ENCODE results near the gene OPCML.

Gene OPCML

GRCh38 chr11:132821014-132821413, 711.3 kb downstream of the OPCML start:
- TF ChIP-seq CTCF (conservative IDR thresholded peaks at IDR 0.05; ENCODE audit: low read length): no peak
- peak; percentile 52 for DNase-seq (ENCODE audit: low read depth)
- H3K4me3 ChIP-seq (ENCODE audit: low read length): no peak overlapping the region

GRCh38 chr11:132818951-132819350, 713.4 kb downstream of the OPCML start:
- DNase-seq (ENCODE audit: low read depth): no peak
- H3K4me3 ChIP-seq (ENCODE audit: low read length): no peak overlapping the region
- TF ChIP-seq CTCF (conservative IDR thresholded peaks at IDR 0.05; ENCODE audit: low read length): no peak

DNA sequence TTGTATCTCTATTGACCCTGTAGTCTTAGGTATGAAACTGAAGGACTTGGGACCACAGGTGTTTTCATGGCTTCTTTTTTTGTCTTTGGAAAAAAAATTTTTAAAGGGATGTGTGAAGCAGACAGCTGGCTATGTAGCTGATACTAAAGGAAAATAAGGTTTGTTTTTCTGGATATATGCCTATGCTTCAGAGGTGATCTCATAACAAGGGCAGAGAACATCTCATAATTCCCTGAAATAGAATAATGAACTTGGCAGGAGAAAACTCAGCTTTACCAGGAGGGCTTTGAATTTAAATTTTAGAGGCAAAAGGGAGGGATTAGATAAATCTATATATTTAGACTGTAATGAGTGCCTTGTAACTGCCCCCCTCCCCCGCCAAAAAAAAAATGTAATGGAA, 714.9 kb downstream of the OPCML start:
- no peak overlapping the region for H3K4me3 ChIP-seq (ENCODE audit: low read length)
- TF ChIP-seq CTCF (conservative IDR thresholded peaks at IDR 0.05; ENCODE audit: low read length): no peak
- no peak for DNase-seq (ENCODE audit: low read depth)

DNA sequence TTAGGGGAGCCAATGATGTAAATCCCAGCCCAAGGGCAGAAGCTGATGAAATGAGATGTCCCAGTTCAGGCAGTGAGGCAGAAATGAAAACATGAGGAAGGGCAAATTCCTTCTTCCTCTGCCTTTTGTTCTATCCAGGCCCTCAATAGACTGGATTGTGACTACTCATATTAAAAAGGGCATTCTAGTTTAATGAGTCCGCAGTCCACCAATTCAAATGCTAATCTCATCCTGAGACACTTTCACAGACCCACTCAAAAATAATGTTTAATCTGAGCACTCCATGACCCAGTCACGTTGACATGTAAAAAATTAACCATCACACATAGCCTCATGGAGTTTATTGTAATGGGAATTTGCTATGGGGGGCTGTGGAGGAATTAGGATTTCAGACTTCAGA, 717.9 kb downstream of the OPCML start:
- DNase-seq (ENCODE audit: low read depth): no peak
- no peak for TF ChIP-seq CTCF (conservative IDR thresholded peaks at IDR 0.05; ENCODE audit: low read length)
- no peak overlapping the region for H3K4me3 ChIP-seq (ENCODE audit: low read length)

GRCh38 chr11:132811649-132812048, 720.7 kb downstream of the OPCML start:
- H3K4me3 ChIP-seq (ENCODE audit: low read length): no peak overlapping the region
- no peak for DNase-seq (ENCODE audit: low read depth)
- no peak for TF ChIP-seq CTCF (conservative IDR thresholded peaks at IDR 0.05; ENCODE audit: low read length)

GRCh38 chr11:132809070-132809469, 723.2 kb downstream of the OPCML start:
- H3K4me3 ChIP-seq (ENCODE audit: low read length): no peak overlapping the region
- TF ChIP-seq CTCF (conservative IDR thresholded peaks at IDR 0.05; ENCODE audit: low read length): no peak
- no peak for DNase-seq (ENCODE audit: low read depth)

GRCh38 chr11:132804258-132804657, 728.0 kb downstream of the OPCML start:
- DNase-seq (ENCODE audit: low read depth): no peak
- TF ChIP-seq CTCF (conservative IDR thresholded peaks at IDR 0.05; ENCODE audit: low read length): no peak
- no peak overlapping the region for H3K4me3 ChIP-seq (ENCODE audit: low read length)

Data from AG10803 (cell line).